Adrenal gland (tissue), 5 donors: Measurements from ENCODE around the gene DHRS3.

Source experiments
- POLR2A ChIP-seq, 2 donors: fragments of 450-650 bp; IDR thresholded peaks; one replicate each; pipeline ENCODE4 v1.6.1; 2017; ENCODE audit warnings: antibody characterized with exemption in 2 of 2, mild to moderate bottlenecking in 2 of 2, moderate library complexity in 1 of 2
- TF ChIP-seq, protein P1 (sequence below), 6 experiments: fragments of 450-650 bp in 4 of 6; fragments of 200-600 bp in 2 of 6; sonication (generic) in 1 of 6; IDR thresholded peaks; 1 replicate in 5 of 6; 2 replicates in 1 of 6; pipeline versions ENCODE4 v1.5.1 to v1.8.0; 2016 to 2021; ENCODE audit warnings: antibody characterized with exemption in 6 of 6, mild to moderate bottlenecking in 2 of 6, moderate library complexity in 1 of 6
- donor health status: DM: no; HTN: no; CAD: no.

- TF ChIP-seq, protein P1, sequence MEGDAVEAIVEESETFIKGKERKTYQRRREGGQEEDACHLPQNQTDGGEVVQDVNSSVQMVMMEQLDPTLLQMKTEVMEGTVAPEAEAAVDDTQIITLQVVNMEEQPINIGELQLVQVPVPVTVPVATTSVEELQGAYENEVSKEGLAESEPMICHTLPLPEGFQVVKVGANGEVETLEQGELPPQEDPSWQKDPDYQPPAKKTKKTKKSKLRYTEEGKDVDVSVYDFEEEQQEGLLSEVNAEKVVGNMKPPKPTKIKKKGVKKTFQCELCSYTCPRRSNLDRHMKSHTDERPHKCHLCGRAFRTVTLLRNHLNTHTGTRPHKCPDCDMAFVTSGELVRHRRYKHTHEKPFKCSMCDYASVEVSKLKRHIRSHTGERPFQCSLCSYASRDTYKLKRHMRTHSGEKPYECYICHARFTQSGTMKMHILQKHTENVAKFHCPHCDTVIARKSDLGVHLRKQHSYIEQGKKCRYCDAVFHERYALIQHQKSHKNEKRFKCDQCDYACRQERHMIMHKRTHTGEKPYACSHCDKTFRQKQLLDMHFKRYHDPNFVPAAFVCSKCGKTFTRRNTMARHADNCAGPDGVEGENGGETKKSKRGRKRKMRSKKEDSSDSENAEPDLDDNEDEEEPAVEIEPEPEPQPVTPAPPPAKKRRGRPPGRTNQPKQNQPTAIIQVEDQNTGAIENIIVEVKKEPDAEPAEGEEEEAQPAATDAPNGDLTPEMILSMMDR (IDR thresholded peaks at IDR 0.05), result no peak
- no peak for TF ChIP-seq POLR2A (IDR thresholded peaks at IDR 0.05)
Measured at GRCh38 chr1:12580054-12580887, 37.7 kb downstream of the DHRS3 start.
